CD4-positive, alpha-beta T cell treated with Interleukin-21 for 1 hour (primary cell): ENCODE measurements around the gene CABLES2.
"Not testable (repeated sequence)": the region's sequence is repeated elsewhere in the genome, so short reads cannot be mapped to it uniquely, and the experiment has no call there.

Experiments
- DNase-seq: peaks from one replicate; pipeline ENCODE4 v3.0.0-alpha.2; 2020

The CABLES2 gene

DNA sequence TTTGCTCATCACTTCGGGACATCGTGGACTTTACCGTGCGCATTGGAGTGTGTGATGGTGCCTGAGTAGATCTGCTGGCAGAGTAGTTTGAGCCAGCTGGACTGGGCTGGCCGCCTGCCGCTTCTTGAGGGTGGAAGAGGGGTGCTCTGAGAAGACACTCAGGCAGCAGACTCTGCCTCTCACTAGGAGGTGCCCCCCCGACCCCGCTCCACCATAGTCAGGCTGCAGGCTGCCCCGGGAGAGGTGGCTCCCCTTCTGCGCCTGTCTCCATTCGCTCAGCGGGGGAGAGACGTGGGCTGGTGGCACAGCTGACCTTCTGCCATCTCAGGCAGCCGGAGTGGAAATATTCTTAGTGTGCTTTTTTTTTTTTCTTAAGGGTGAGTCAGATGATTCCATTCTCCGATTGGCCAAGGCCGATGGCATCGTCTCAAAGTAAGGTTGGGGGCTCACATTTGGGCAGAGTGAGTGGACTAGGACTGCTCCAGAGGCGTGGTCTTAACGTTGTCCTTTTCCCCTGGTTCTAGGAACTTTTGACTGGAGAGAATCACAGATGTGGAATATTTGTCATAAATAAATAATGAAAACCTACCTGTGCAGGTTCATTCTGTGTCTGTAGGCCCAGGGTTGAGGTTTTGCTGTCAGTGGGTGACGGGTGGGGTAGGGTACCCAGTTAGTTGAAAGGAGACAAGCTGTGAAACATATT is 19.0 kb downstream of the CABLES2 start:
- DNase-seq = no peak

- DNase-seq = no peak
Measured at GRCh38 chr20:62387219-62387913, 19.7 kb downstream of the CABLES2 start.

DNA sequence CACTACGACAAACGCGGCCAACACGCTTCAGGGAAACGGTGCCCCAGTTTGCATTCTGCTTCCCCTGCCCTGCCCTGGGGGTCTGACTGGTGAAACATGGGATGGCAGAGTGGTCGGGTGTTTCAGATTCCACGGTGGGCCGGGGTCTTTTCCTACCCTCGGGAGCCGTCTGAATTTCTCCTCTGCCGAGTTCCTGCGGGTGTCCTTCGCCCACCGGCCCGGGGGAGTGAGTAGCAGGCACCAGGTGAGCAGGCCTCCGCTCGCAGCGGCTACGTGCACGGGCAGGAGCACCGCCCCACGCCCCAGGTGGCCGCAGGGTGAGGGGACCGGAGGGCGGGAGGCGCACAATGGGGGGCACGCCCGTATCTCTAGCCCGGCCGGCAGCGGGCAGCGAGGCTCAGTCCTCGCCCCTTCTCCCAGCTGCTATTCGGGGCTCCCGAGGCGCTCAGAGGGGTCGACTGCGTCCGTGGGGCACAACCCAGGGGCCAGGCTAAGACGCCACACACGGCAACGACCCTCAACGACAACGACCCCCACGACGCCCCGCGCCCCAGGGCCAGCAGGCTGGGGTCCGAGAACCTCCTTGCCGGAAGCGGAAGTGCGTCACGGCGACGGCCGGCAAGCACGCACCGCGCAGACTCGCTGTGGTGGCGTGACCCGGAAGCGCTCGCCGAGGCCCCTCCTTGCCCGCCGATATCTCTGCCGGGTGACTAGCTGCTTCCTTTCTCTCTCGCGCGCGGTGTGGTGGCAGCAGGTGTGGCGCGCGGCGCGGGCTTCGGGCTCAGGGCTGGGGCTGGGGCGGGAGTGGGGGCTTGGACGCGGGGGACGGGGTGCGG is 20.5 kb downstream of the CABLES2 start, which contains the start of gene RPS21:
Gene RPS21 (plus strand): TSS at position 721 of the 836 bp plus-strand sequence. CDS start 236 bp downstream, outside the sequence.
- peak; percentile 93 for DNase-seq

- DNase-seq = peak; percentile 84
Measured at GRCh38 chr20:62382306-62383198, 24.5 kb downstream of the CABLES2 start.

GRCh38 chr20:62381842-62382241 is 25.2 kb downstream of the CABLES2 start:
- DNase-seq = no peak

DNA sequence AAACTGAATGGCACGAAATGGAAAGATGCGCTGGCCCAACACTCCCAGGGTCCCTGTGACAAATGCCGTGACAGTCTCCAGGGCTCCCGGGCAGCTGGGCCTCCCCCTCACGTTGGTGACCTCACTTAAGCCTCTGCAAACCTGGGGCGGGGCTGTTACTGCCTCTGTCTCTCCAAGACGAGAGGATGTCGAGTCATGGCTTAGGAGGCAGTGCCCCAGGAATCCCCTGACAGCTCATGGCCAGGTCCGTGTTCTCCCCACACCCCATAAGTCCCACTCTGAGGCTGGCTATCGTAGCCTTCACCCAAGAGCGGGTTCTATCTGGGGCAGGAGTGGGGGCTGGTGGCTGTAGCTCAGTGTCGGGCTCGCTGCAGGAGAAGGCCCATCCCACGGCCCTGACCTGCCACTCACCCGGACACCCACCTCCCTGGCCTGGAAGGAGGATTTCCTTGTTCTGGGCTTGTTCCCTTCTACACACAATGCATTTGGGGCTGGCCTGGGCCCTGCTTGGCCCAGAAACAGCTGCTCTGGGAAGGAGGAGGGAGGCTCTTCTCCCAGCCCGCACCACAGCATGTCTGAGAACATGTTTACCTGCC is 25.8 kb downstream of the CABLES2 start:
- no peak for DNase-seq

DNA sequence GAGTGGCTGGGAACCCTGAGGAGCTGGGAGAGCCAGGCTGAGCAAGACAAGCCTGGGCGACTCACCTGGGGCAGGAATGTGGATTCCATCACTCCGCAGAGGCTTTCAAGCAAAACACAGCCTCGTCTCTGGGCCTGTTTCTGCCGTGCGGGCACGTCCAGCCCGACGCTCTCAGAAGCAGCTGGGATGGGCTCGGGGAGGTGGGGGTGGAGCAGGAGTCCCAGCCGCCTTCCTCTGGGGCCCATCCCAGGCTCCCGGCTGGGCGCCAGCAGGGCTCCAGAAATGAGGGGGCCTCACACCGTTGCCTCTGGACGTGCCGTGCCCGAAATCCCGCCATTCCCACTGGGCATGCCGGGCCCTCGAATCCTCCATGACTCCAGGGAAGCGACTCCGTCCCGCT is 28.9 kb downstream of the CABLES2 start:
- no peak for DNase-seq

- no peak for DNase-seq
Measured at GRCh38 chr20:62377615-62378178, 29.4 kb downstream of the CABLES2 start.

- no peak for DNase-seq
Measured at GRCh38 chr20:62377064-62377461, 30.0 kb downstream of the CABLES2 start.

- no peak for DNase-seq
Measured at GRCh38 chr20:62376112-62377063, 30.7 kb downstream of the CABLES2 start.

DNA sequence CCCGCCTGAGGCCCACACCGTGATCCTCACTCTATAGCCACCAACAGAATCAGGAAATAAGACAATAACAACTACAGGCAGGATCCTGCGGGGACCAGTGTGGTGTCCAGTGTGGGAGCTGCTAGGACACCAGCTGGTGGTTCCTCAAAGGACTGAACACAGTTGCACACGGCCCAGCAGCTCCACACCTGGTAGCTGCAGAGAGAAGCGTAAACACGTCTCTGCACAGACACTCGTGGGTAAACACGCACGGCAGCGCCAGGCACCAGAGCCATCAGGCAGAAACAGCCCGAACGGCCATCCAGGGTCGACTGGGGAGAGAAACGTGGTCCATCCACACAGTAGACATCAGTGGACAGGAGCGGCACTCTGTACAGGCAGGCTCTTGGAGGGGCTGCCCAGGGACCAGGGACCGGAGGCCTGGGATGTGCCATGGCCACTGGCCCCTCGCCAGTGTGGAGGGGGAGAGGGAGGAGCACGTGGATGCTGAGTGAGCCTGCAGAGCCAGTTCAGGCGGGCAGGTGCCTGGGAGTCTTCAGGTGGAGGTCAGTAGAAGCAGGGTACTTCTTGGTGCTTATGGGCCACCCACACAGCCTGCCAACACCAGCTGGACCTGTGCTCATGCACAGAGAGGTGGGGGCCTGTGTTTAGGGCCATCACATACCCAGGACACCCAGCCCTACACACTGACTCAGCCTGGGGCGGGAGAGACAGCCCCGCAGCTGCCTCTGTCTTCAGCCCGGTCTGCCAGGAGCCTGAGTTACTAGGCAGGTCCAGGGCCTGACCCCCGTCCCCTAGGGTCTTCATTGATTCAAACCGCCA is 32.5 kb downstream of the CABLES2 start:
- DNase-seq = no peak

DNA sequence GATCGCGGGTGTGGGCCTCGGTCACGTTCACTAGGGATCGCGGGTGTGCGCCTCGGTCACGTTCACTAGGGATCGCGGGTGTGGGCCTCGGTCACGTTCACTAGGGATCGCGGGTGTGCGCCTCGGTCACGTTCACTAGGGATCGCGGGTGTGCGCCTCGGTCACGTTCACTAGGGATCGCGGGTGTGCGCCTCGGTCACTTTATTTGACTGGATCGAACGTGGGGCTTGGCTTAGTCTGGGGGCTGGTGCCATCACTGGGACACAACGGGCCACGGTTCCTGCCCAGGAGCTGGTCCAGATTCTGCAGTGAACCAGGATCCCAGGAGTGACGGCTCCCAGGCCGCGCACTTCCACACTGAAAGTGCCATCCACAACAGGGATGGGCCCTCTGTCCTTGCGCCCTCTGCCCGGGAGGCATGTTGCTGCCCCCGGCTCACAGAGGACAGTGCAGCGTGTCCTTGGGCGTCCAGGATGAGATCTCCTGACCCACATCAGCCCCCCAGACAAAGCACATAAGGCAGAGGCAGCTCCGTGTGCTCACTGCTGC is 33.4 kb downstream of the CABLES2 start:
- not testable (repeated sequence) for DNase-seq

DNA sequence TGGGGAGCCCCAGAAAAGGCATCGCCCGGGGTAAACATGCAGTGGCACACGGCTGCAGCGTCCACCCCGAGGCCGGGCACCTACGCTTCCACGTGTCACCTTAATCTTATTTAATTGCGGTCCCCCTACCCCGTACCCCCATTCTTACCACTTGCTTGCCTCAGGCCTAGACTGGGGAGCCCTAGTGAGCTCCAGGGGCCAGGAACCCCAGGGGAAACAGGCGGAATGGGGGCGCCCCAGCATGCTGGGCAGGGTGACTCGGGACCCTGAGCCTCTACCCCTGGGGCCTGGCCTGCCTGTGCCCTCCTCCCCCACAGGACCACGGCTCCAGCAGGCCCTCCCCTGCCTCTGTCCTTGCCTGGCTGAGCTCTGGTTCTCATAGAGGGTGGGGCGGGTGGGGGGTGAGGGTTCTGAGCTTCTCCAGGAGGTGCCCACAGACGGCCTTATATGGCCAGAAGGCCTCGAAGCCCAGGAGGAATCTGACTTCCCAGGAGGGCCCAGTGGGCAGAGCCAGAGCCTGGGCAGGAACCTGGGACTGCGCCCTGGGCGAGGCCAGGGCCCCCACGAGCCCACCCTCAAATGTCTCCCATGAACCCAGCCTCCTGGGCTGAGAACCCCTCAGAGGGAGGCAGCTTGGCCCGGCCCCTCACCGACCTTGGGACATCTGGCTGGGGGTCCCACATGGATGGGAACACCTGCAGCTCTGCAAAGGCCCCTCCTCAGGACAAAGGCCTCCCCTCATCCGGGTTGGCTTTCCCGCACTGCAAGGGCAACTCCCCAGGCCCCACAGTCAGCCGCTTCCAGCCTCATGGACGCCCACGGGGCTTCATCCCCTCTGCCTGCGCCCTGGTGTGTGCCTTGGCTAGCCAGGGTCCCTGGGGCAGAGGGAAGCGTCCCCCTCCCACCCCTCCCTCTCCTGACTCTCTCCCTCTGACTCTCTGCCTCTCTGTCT is 34.8 kb downstream of the CABLES2 start:
- DNase-seq = no peak

- DNase-seq = no peak
Measured at GRCh38 chr20:62371588-62372041, 35.5 kb downstream of the CABLES2 start.

DNA sequence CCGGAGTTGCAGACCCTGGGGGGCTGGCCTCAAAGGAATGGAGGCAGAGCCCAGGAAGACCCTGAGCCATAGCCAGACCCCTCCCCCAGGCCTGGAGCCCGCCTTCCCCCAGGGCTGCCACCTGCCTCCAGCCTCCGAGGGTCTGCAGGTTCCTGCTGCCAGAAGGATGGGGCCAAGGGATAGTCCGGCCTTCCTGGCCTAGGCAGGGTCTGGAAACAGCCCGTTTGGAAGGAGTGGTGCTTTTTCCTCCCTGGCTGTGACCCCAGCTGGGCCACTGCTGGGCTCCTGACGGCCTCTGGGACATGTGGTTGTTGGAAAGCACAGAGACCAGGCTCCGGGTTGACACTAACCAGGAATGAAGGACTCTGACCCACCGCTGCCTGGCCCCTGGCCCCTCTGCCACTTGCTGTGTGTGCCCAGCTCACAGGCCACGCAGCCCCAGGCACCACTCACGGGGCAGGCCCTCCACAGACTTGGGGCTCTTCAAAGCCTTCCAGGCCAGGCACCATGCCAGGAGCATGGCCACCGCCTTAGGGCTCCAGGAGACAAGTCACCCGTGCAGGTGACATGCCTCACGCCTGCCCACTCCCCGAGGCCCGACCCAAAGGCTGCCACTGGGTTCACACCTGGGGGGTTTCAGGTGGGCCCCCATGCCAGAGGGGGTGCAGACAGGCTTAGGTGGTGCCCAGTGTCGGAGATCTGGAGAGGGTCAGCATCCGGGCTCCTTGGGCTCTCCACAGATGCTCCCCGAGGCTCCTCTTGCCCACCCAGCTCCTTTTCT is 36.1 kb downstream of the CABLES2 start:
- DNase-seq = no peak

GRCh38 chr20:62370115-62370806 is 36.8 kb downstream of the CABLES2 start:
- DNase-seq = no peak

DNA sequence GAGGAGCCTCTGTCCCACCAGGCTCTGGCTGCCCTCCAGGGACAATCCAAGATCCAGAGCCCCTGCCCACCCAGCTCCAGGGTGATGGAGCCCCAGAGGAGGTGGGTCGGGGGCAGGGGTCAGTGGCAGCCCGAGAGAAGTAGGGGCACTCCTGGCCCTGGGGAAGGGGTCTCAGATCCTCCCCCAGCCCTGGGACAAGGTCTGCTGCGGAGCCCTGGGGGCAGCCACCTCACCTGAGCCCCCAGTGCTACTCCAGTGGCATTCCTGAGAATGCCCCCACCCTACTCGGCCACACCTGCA is 37.3 kb downstream of the CABLES2 start:
- DNase-seq = no peak
